H9 (cell line): ENCODE data around the gene CHIT1. TPM values are rescaled to one million over a fixed set of nuclear protein-coding genes. Genes with fewer than 3 reads are reported as not detected.

Experiments
- DNase-seq: peaks from one replicate; pipeline ENCODE4 v3.0.0-alpha.2; 2017
- H2AFZ ChIP-seq: one replicate; pipeline ENCODE4 v1.6.1; 2013; ENCODE audit warnings: mild to moderate bottlenecking, low read length, control low read depth, moderate library complexity
- H2AK5ac ChIP-seq: 2 replicates; pipeline ENCODE4 v1.6.1; 2013; ENCODE audit warnings: low read length, control low read depth, mixed read lengths; ENCODE audit not compliant: insufficient read length
- H2BK120ac ChIP-seq: one replicate; pipeline ENCODE4 v1.6.1; 2013; ENCODE audit warnings: low read depth, mild to moderate bottlenecking, low read length, control low read depth, inconsistent platforms; ENCODE audit not compliant: poor library complexity, severe bottlenecking
- H2BK12ac ChIP-seq: 2 replicates; pipeline ENCODE4 v1.6.1; 2013; ENCODE audit warnings: low read length, control low read depth, mixed read lengths, low read depth; ENCODE audit not compliant: insufficient read length
- H2BK15ac ChIP-seq: 2 replicates; pipeline ENCODE4 v1.6.1; 2013; ENCODE audit warnings: low read depth, low read length, control low read depth
- H2BK20ac ChIP-seq: one replicate; pipeline ENCODE4 v1.6.1; 2013; ENCODE audit warnings: low read depth, mild to moderate bottlenecking, low read length, control low read depth, inconsistent platforms; ENCODE audit not compliant: poor library complexity, severe bottlenecking
- H2BK5ac ChIP-seq: 2 replicates; pipeline ENCODE4 v1.6.1; 2013; ENCODE audit warnings: low read length, control low read depth, mixed read lengths; ENCODE audit not compliant: insufficient read length
- H3K14ac ChIP-seq: 2 replicates; pipeline ENCODE4 v1.6.1; 2013; ENCODE audit warnings: low read length, control low read depth; ENCODE audit not compliant: insufficient read depth
- H3K18ac ChIP-seq: 2 replicates; pipeline ENCODE4 v1.6.1; 2013; ENCODE audit warnings: low read depth, mild to moderate bottlenecking, mixed read lengths, low read length, control low read depth; ENCODE audit not compliant: insufficient read length
- H3K23ac ChIP-seq: 2 replicates; pipeline ENCODE4 v1.6.1; 2013; ENCODE audit warnings: low read length, control low read depth, mixed read lengths, low read depth; ENCODE audit not compliant: insufficient read length
- H3K23me2 ChIP-seq: 2 replicates; pipeline ENCODE4 v1.6.1; 2013; ENCODE audit warnings: low read depth, mild to moderate bottlenecking, mixed read lengths, low read length, control low read depth; ENCODE audit not compliant: insufficient read length, poor library complexity, severe bottlenecking
- H3K27ac ChIP-seq: 2 replicates; pipeline ENCODE4 v1.5.1; 2013; ENCODE audit warnings: low read length, control low read depth, mixed read lengths, low read depth; ENCODE audit not compliant: insufficient read length
- H3K27me3 ChIP-seq: 2 replicates; pipeline ENCODE4 v1.6.1; 2013; ENCODE audit warnings: low read length, control low read depth, inconsistent platforms; ENCODE audit not compliant: insufficient read depth
- H3K4ac ChIP-seq: 2 replicates; pipeline ENCODE4 v1.6.1; 2013; ENCODE audit warnings: low read depth, mild to moderate bottlenecking, control low read depth, inconsistent platforms, low read length, moderate library complexity
- H3K4me1 ChIP-seq: 2 replicates; pipeline ENCODE4 v1.6.1; 2013; ENCODE audit warnings: low read length, control low read depth, inconsistent platforms; ENCODE audit not compliant: insufficient read depth
- H3K4me2 ChIP-seq: 2 replicates; pipeline ENCODE4 v1.6.1; 2013; ENCODE audit warnings: low read length, control low read depth, mixed read lengths; ENCODE audit not compliant: insufficient read length, insufficient read depth
- H3K56ac ChIP-seq: 2 replicates; pipeline ENCODE4 v1.6.1; 2013; ENCODE audit warnings: low read depth, mild to moderate bottlenecking, mixed read lengths, low read length, control low read depth; ENCODE audit not compliant: insufficient read length
- H3K79me1 ChIP-seq: 2 replicates; pipeline ENCODE4 v1.6.1; 2013; ENCODE audit warnings: low read depth, mild to moderate bottlenecking, moderate library complexity, low read length, control low read depth, inconsistent platforms; ENCODE audit not compliant: insufficient read depth, poor library complexity, severe bottlenecking
- H3K79me2 ChIP-seq: 2 replicates; pipeline ENCODE4 v1.6.1; 2013; ENCODE audit warnings: low read length, control low read depth, inconsistent platforms; ENCODE audit not compliant: insufficient read depth
- H3K9ac ChIP-seq: 2 replicates; pipeline ENCODE4 v1.6.1; 2013; ENCODE audit warnings: low read length, control low read depth, mixed read lengths; ENCODE audit not compliant: insufficient read length; ENCODE audit errors: extremely low read depth
- H3K9me3 ChIP-seq: one replicate; pipeline ENCODE4 v1.6.1; 2013; ENCODE audit warnings: low read depth, low read length, inconsistent platforms; ENCODE audit not compliant: control insufficient read depth
- H3T11ph ChIP-seq: one replicate; pipeline ENCODE4 v1.6.1; 2013; ENCODE audit warnings: mild to moderate bottlenecking, low read length, control low read depth, inconsistent platforms
- H4K20me1 ChIP-seq: one replicate; pipeline ENCODE4 v1.6.1; 2013; ENCODE audit not compliant: control insufficient read depth, insufficient read length, insufficient read depth
- H4K5ac ChIP-seq: 2 replicates; pipeline ENCODE4 v1.6.1; 2013; ENCODE audit warnings: low read depth, mild to moderate bottlenecking, mixed read lengths, low read length, control low read depth; ENCODE audit not compliant: insufficient read length
- H4K8ac ChIP-seq: replicated peaks from 2 replicates; pipeline ENCODE4 v1.6.1; 2013; ENCODE audit warnings: low read length, control low read depth, mixed read lengths, low read depth; ENCODE audit not compliant: insufficient read length
- H4K91ac ChIP-seq: 2 replicates; pipeline ENCODE4 v1.6.1; 2013; ENCODE audit warnings: low read depth, mild to moderate bottlenecking, moderate library complexity, mixed read lengths, low read length, control low read depth; ENCODE audit not compliant: insufficient read length
- H3K27ac Mint-ChIP-seq, 3 experiments: 2 replicates in 2 of 3; 3 replicates in 1 of 3; pipeline ENCODE4 v1.8.0; 2020 to 2021; ENCODE audit warnings: mixed read lengths in 3 of 3, mild to moderate bottlenecking in 1 of 3, moderate library complexity in 1 of 3
- H3K27me3 Mint-ChIP-seq: 2 replicates; pipeline ENCODE4 v1.8.0; 2021; ENCODE audit warnings: low read depth, mild to moderate bottlenecking, moderate library complexity, mixed read lengths
- H3K36me3 Mint-ChIP-seq, 3 experiments: 2 replicates in 2 of 3; 3 replicates in 1 of 3; pipeline ENCODE4 v1.8.0; 2020 to 2021; ENCODE audit warnings: low read depth in 3 of 3, mixed read lengths in 3 of 3; ENCODE audit not compliant: insufficient read depth in 1 of 3
- H3K4me1 Mint-ChIP-seq, 2 experiments: 2 replicates each; pipeline ENCODE4 v1.8.0; 2020; ENCODE audit warnings: mixed read lengths in 2 of 2
- H3K4me3 Mint-ChIP-seq, 2 experiments: 2 replicates in 1 of 2; 3 replicates in 1 of 2; pipeline ENCODE4 v1.8.0; 2020 to 2021; ENCODE audit warnings: mild to moderate bottlenecking in 2 of 2, mixed read lengths in 2 of 2, moderate library complexity in 1 of 2
- H3K9me3 Mint-ChIP-seq, 2 experiments: 2 replicates in 1 of 2; 3 replicates in 1 of 2; pipeline ENCODE4 v1.8.0; 2020; ENCODE audit warnings: mild to moderate bottlenecking in 2 of 2, mixed read lengths in 2 of 2, moderate library complexity in 1 of 2
- CTCF ChIP-seq: fragments of 200-600 bp; sonication (generic); conservative IDR thresholded peaks from 3 replicates; pipeline ENCODE4 v1.8.0; 2021; ENCODE audit warnings: antibody characterized with exemption, mild to moderate bottlenecking
- WGBS: extraction: QIAGEN DNeasy Blood & Tissue Kit; methylation state at CpG from one replicate; pipeline ENCODE4 v1.1.7; 2013; ENCODE audit warnings: missing lambda C conversion rate, low lambda C conversion rate, mixed read lengths; ENCODE audit not compliant: insufficient read length; ENCODE audit errors: extremely low coverage; 5-methylcytosine and 5-hydroxymethylcytosine counted together
- total RNA-seq: library from RNA; stranded (reverse); gene quantifications from 2 replicates; pipeline ENCODE4 v1.2.1, GENCODE V29; 2021

The CHIT1 gene
- total RNA-seq, 1 experiment from 2014 or later: not detected

- Histone ChIP-seq H2BK20ac (no peak overlapping the region), H2BK15ac (no peak overlapping the region), H3K4me1 (no peaks in the 10 kb centered on the region), H3K27ac (no peak overlapping the region), H3K23me2 (no peaks in the 10 kb centered on the region), H3K56ac (no peak overlapping the region), H4K20me1 (no peaks in the 10 kb centered on the region), H3K9me3 (no peaks in the 10 kb centered on the region), H2AFZ (no peak overlapping the region), H3K23ac (no peak overlapping the region), H3T11ph (no peak overlapping the region), H4K8ac (no peak overlapping the region), H3K79me2 (no peaks in the 10 kb centered on the region), H2BK12ac (no peak overlapping the region), H2BK120ac (no peak overlapping the region), H3K14ac (no peak overlapping the region; the same call in 1 of the 2 replicates), H3K79me1 (no peaks in the 10 kb centered on the region), H2BK5ac (no peak overlapping the region), H4K5ac (no peak overlapping the region), H3K18ac (no peak overlapping the region), H3K4ac (no peak overlapping the region), H3K27me3 (no peaks in the 10 kb centered on the region), H4K91ac (no peak overlapping the region), H2AK5ac (no peak overlapping the region), H3K9ac (no peak overlapping the region), H3K4me2 (no peak overlapping the region)
- Mint-ChIP-seq H3K4me1 (no peaks in the 10 kb centered on the region), H3K4me3 (no peak overlapping the region), H3K36me3 (no peaks in the 10 kb centered on the region; a peak in 1 of 7 replicates), H3K27ac (no peak overlapping the region), H3K27me3 (peaks cover 30% of the 10 kb centered on the region), H3K9me3 (no peaks in the 10 kb centered on the region; a peak in 2 of 5 replicates)
- no peak for DNase-seq
- no peak for TF ChIP-seq CTCF
- WGBS: no CpG with 5 or more reads among the region's 18 CpGs
These were observed 6.3 kb downstream of the CHIT1 start for GRCh38 chr1:203223012-203223775.
